SK-N-SH (cell line): ENCODE results near the gene CACNA1D. TPM values are rescaled to one million over a fixed set of nuclear protein-coding genes. Genes with fewer than 3 reads are reported as not detected.

Experiments used
- CTCF ChIA-PET: fragments of 300-600, 350-600 bp; formaldehyde crosslinking; extraction: SDS; loops from one replicate; lab custom pipeline; 2021; lab: Yijun Ruan, JAX
- POLR2A ChIA-PET: fragments of 350-600 bp; sonication (Branson Sonifier 250); formaldehyde crosslinking; extraction: SDS; loops from one replicate; lab custom pipeline; 2020; ENCODE audit warnings: antibody characterized with exemption, inconsistent platforms; lab: Yijun Ruan, JAX
- DNase-seq: peaks from one replicate; pipeline ENCODE4 v3.0.0; 2012
- H2AFZ ChIP-seq: fragments of 200-600 bp; sonication (generic); 2 replicates; pipeline ENCODE4 v1.8.1; 2016; ENCODE audit warnings: antibody characterized with exemption, mild to moderate bottlenecking, low read depth
- H3F3A ChIP-seq: fragments of 200-600 bp; sonication (generic); replicated peaks from 2 replicates; pipeline ENCODE3; 2016; ENCODE audit warnings: antibody characterized with exemption, mild to moderate bottlenecking; ENCODE audit not compliant: insufficient read depth
- H3K27ac ChIP-seq, 2 experiments: fragments of 200-500 bp in 1 of 2; fragments of 200-600 bp in 1 of 2; sonication (Bioruptor generic) in 1 of 2; sonication (generic), shearing (Covaris generic) in 1 of 2; 2 replicates each; pipeline versions ENCODE4 v1.5.1 to v1.6.1; 2014 to 2016; ENCODE audit warnings: low read depth in 2 of 2, inconsistent platforms in 1 of 2, low read length in 1 of 2, mild to moderate bottlenecking in 1 of 2, mixed read lengths in 1 of 2
- H3K27me3 ChIP-seq: fragments of 200-600 bp; sonication (generic), shearing (Covaris generic); 2 replicates; pipeline ENCODE4 v1.6.1; 2016; ENCODE audit warnings: mixed run types; ENCODE audit not compliant: insufficient read depth
- H3K36me3 ChIP-seq, 2 experiments: fragments of 200-500 bp in 1 of 2; fragments of 200-600 bp in 1 of 2; sonication (Bioruptor generic) in 1 of 2; sonication (generic) in 1 of 2; replicated peaks in 1 of 2; 2 replicates each; pipeline versions ENCODE3 to v1.5.1; 2014 to 2016; ENCODE audit warnings: low read length in 1 of 2, mild to moderate bottlenecking in 1 of 2; ENCODE audit not compliant: insufficient read depth in 2 of 2, control insufficient read depth in 1 of 2
- H3K4me1 ChIP-seq, 2 experiments: fragments of 200-500 bp in 1 of 2; fragments of 200-600 bp in 1 of 2; sonication (Bioruptor generic) in 1 of 2; sonication (generic), shearing (Covaris generic) in 1 of 2; 2 replicates each; pipeline versions ENCODE4 v1.5.1 to v1.6.1; 2014 to 2016; ENCODE audit warnings: low read depth in 1 of 2, low read length in 1 of 2, mixed run types in 1 of 2; ENCODE audit not compliant: insufficient read depth in 2 of 2, control insufficient read depth in 1 of 2
- H3K4me2 ChIP-seq: fragments of 200-600 bp; sonication (generic), shearing (Covaris generic); 2 replicates; pipeline ENCODE4 v1.6.1; 2017; ENCODE audit warnings: mixed run types
- H3K4me3 ChIP-seq, 2 experiments: fragments of 200-500 bp in 1 of 2; fragments of 200-600 bp in 1 of 2; sonication (Bioruptor generic) in 1 of 2; sonication (generic), shearing (Covaris generic) in 1 of 2; 2 replicates each; pipeline versions ENCODE4 v1.5.1 to v1.8.1; 2014 to 2016; ENCODE audit warnings: low read depth in 2 of 2, inconsistent platforms in 1 of 2, low read length in 1 of 2, mild to moderate bottlenecking in 1 of 2, mixed read lengths in 1 of 2, moderate library complexity in 1 of 2
- H3K79me2 ChIP-seq: fragments of 200-600 bp; sonication (generic); 2 replicates; pipeline ENCODE4 v1.8.1; 2017; ENCODE audit warnings: mild to moderate bottlenecking; ENCODE audit not compliant: insufficient read depth
- H3K9ac ChIP-seq: fragments of 200-600 bp; sonication (generic); 2 replicates; pipeline ENCODE4 v1.6.1; 2017; ENCODE audit warnings: mixed run types
- H3K9me2 ChIP-seq: fragments of 200-600 bp; sonication (generic); 2 replicates; pipeline ENCODE4 v1.6.1; 2017; ENCODE audit warnings: mixed run types
- H3K9me3 ChIP-seq: fragments of 200-600 bp; sonication (generic); 2 replicates; pipeline ENCODE4 v1.6.1; 2017; ENCODE audit warnings: mixed run types, mild to moderate bottlenecking, moderate library complexity
- H4K20me1 ChIP-seq: fragments of 200-600 bp; sonication (generic); 2 replicates; pipeline ENCODE4 v1.6.1; 2017; ENCODE audit warnings: mild to moderate bottlenecking, mixed run types; ENCODE audit not compliant: insufficient read depth
- CHD2 ChIP-seq: fragments of 150-350 bp; IDR thresholded peaks from 2 replicates; pipeline ENCODE4 v1.6.1; 2018; ENCODE audit warnings: low read length; ENCODE audit not compliant: partially characterized antibody
- ELF1 ChIP-seq: IDR thresholded peaks from 2 replicates; pipeline ENCODE4 v1.4.0; 2012
- EP300 ChIP-seq, 2 experiments: IDR thresholded peaks; 2 replicates each; pipeline versions ENCODE4 v1.4.0 to v1.6.1; 2012; ENCODE audit warnings: borderline replicate concordance in 1 of 2, low read depth in 1 of 2, low read length in 1 of 2
- EZH2phosphoT487 ChIP-seq: fragments of 200-600 bp; sonication (generic); IDR thresholded peaks from 2 replicates; pipeline ENCODE4 v1.6.1; 2017; ENCODE audit warnings: low read depth, mixed run types, mild to moderate bottlenecking, antibody characterized with exemption, moderate library complexity, borderline replicate concordance
- GABPA ChIP-seq: IDR thresholded peaks from 2 replicates; pipeline ENCODE4 v1.4.0; 2012; ENCODE audit warnings: low read depth, mild to moderate bottlenecking
- MXI1 ChIP-seq: IDR thresholded peaks from 2 replicates; pipeline ENCODE4 v1.6.1; 2012; ENCODE audit warnings: mild to moderate bottlenecking, low read depth, low read length, improper control_type of control experiment
- NRF1 ChIP-seq: IDR thresholded peaks from 2 replicates; pipeline ENCODE4 v1.6.1; 2012; ENCODE audit warnings: low read depth, mild to moderate bottlenecking, low read length
- RAD21 ChIP-seq: IDR thresholded peaks from 2 replicates; pipeline ENCODE4 v1.6.1; 2012; ENCODE audit warnings: mild to moderate bottlenecking, low read length
- RFX5 ChIP-seq: IDR thresholded peaks from 2 replicates; pipeline ENCODE4 v1.6.1; 2012; ENCODE audit warnings: mild to moderate bottlenecking, improper control_type of control experiment, low read length
- SIN3A ChIP-seq: IDR thresholded peaks from 2 replicates; pipeline ENCODE4 v1.6.1; 2012; ENCODE audit warnings: low read depth, mild to moderate bottlenecking, low read length, moderate library complexity, borderline replicate concordance
- TCF12 ChIP-seq: IDR thresholded peaks from 2 replicates; pipeline ENCODE4 v1.4.0; 2012
- YY1 ChIP-seq: IDR thresholded peaks from 2 replicates; pipeline ENCODE4 v1.4.0; 2012; ENCODE audit warnings: low read depth, mild to moderate bottlenecking
- WGBS: methylation state at CpG from one replicate; pipeline ENCODE4 v1.1.6; 2017; ENCODE audit warnings: low lambda C conversion rate; 5-methylcytosine and 5-hydroxymethylcytosine counted together
- polyA plus RNA-seq, 3 experiments: library from polyadenylated mRNA; depleted of rRNA; stranded (reverse); fragments of >200 nt; gene quantifications; 2 replicates each; pipeline ENCODE4 v1.2.3, GENCODE V29; 2012
- TF ChIP-seq, protein P1 (sequence below): IDR thresholded peaks from 2 replicates; pipeline ENCODE4 v1.4.0; 2012; ENCODE audit warnings: low read depth, borderline replicate concordance
- TF ChIP-seq, protein P2 (sequence below): IDR thresholded peaks from 2 replicates; pipeline ENCODE4 v1.6.1; 2012; ENCODE audit warnings: mild to moderate bottlenecking, low read depth, low read length, moderate library complexity

The CACNA1D gene
- polyA plus RNA-seq, 1 of the 3 experiments (the other 2 are of a cell fraction), result 0.12 TPM

- H3K9me3 ChIP-seq, result no peaks in the 10 kb centered on the region
- no peaks in the 10 kb centered on the region for H3F3A ChIP-seq
- WGBS, result 82% methylated on average over 9 of the region's 15 CpGs
- no peak overlapping the region for H3K4me3 ChIP-seq
- no peaks in the 10 kb centered on the region for H4K20me1 ChIP-seq
- H3K9me2 ChIP-seq, result no peaks in the 10 kb centered on the region
- H3K27ac ChIP-seq, result no peak overlapping the region
- no peak for DNase-seq
- TF ChIP-seq, protein P1, sequence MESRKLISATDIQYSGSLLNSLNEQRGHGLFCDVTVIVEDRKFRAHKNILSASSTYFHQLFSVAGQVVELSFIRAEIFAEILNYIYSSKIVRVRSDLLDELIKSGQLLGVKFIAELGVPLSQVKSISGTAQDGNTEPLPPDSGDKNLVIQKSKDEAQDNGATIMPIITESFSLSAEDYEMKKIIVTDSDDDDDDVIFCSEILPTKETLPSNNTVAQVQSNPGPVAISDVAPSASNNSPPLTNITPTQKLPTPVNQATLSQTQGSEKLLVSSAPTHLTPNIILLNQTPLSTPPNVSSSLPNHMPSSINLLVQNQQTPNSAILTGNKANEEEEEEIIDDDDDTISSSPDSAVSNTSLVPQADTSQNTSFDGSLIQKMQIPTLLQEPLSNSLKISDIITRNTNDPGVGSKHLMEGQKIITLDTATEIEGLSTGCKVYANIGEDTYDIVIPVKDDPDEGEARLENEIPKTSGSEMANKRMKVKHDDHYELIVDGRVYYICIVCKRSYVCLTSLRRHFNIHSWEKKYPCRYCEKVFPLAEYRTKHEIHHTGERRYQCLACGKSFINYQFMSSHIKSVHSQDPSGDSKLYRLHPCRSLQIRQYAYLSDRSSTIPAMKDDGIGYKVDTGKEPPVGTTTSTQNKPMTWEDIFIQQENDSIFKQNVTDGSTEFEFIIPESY, result no peak
- TF ChIP-seq ELF1, result no peak
- TF ChIP-seq GABPA, result no peak
- TF ChIP-seq MXI1, result no peak
- TF ChIP-seq CHD2, result no peak
- TF ChIP-seq TCF12, result no peak
- no peaks in the 10 kb centered on the region for H3K27me3 ChIP-seq
- ChIA-PET CTCF (no interaction called here), POLR2A (no interaction called here)
- H3K79me2 ChIP-seq, result no peaks in the 10 kb centered on the region
- peak overlapping the region; percentile 42; the same call in 1 of the 2 replicates for H2AFZ ChIP-seq
- H3K36me3 ChIP-seq, result no peaks in the 10 kb centered on the region
- no peak overlapping the region for H3K9ac ChIP-seq
- H3K4me1 ChIP-seq, result peaks cover 18 to 26% of the 10 kb centered on the region in 2 experiments; a peak in 3 of 4 replicates
- H3K4me2 ChIP-seq, result no peak overlapping the region
These were observed 312.9 kb downstream of the CACNA1D start for GRCh38 chr3:53807117-53807810.

- CTCF ChIA-PET, result no interaction called here
- TF ChIP-seq EP300 (IDR thresholded peaks at IDR 0.05; ENCODE audit: borderline replicate concordance in 1 of 2, low read depth in 1 of 2, low read length in 1 of 2) (no peak), RAD21 (no peak), YY1 (no peak), RFX5 (no peak), EZH2phosphoT487 (no peak), NRF1 (no peak), SIN3A (no peak)
- TF ChIP-seq, protein P2, sequence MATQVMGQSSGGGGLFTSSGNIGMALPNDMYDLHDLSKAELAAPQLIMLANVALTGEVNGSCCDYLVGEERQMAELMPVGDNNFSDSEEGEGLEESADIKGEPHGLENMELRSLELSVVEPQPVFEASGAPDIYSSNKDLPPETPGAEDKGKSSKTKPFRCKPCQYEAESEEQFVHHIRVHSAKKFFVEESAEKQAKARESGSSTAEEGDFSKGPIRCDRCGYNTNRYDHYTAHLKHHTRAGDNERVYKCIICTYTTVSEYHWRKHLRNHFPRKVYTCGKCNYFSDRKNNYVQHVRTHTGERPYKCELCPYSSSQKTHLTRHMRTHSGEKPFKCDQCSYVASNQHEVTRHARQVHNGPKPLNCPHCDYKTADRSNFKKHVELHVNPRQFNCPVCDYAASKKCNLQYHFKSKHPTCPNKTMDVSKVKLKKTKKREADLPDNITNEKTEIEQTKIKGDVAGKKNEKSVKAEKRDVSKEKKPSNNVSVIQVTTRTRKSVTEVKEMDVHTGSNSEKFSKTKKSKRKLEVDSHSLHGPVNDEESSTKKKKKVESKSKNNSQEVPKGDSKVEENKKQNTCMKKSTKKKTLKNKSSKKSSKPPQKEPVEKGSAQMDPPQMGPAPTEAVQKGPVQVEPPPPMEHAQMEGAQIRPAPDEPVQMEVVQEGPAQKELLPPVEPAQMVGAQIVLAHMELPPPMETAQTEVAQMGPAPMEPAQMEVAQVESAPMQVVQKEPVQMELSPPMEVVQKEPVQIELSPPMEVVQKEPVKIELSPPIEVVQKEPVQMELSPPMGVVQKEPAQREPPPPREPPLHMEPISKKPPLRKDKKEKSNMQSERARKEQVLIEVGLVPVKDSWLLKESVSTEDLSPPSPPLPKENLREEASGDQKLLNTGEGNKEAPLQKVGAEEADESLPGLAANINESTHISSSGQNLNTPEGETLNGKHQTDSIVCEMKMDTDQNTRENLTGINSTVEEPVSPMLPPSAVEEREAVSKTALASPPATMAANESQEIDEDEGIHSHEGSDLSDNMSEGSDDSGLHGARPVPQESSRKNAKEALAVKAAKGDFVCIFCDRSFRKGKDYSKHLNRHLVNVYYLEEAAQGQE, result no peak
- TF ChIP-seq, all 33 proteins: peak for 0
- DNase-seq, result no peak
These were observed 314.1 kb downstream of the CACNA1D start for GRCh38 chr3:53808496-53808895.

More at GRCh38 chr3:53808496-53808895, 314.1 kb downstream of the CACNA1D start:
- Histone ChIP-seq H3K4me1 (peaks cover 17 to 18% of the 10 kb centered on the region in 2 experiments; a peak in 3 of 4 replicates), H3K4me3 (no peak overlapping the region), H2AFZ (no peak overlapping the region), H3K9ac (no peak overlapping the region), H3K27me3 (no peaks in the 10 kb centered on the region), H3K79me2 (no peaks in the 10 kb centered on the region), H3F3A (no peaks in the 10 kb centered on the region), H3K9me2 (no peaks in the 10 kb centered on the region), H4K20me1 (no peaks in the 10 kb centered on the region), H3K4me2 (no peak overlapping the region), H3K27ac (no peak overlapping the region), H3K36me3 (no peaks in the 10 kb centered on the region), H3K9me3 (no peaks in the 10 kb centered on the region)
- WGBS, result 93% methylated on average over 10 of the region's 13 CpGs
- POLR2A ChIA-PET, result no interaction called here
